Body of pancreas (tissue), 4 donors: Measurements from ENCODE around the gene ALAS2. TPM values are rescaled to one million over a fixed set of nuclear protein-coding genes. Genes with fewer than 3 reads are reported as not detected.

Experiments
- ATAC-seq: fragments of 150-250 bp; one replicate; pipeline ENCODE4 v1.9.1; 2016
- DNase-seq, 4 donors: peaks; one replicate each; pipeline ENCODE4 v3.0.0-alpha.2; 2019
- H3K27ac ChIP-seq, 4 donors: fragments of 200-600 bp; sonication (generic); 1 replicate in 3 of 4; 2 replicates in 1 of 4; pipeline versions ENCODE4 v1.5.1 to v1.6.1; 2016 to 2019; ENCODE audit warnings: mild to moderate bottlenecking in 1 of 4, mixed read lengths in 1 of 4, moderate library complexity in 1 of 4
- H3K27me3 ChIP-seq, 2 donors: fragments of 200-600 bp; sonication (generic); one replicate each; pipeline ENCODE4 v1.6.0; 2016; ENCODE audit warnings: mild to moderate bottlenecking in 1 of 2
- H3K36me3 ChIP-seq, 2 donors: fragments of 200-600 bp; sonication (generic); replicated peaks in 1 of 2; 2 replicates each; pipeline ENCODE4 v1.5.1; 2016; ENCODE audit warnings: low read depth in 2 of 2; ENCODE audit not compliant: insufficient read depth in 1 of 2
- H3K4me1 ChIP-seq: fragments of 200-600 bp; sonication (generic); one replicate; pipeline ENCODE4 v1.6.0; 2016
- H3K4me3 ChIP-seq, 2 donors: fragments of 200-600 bp; sonication (generic); 1 replicate in 1 of 2; 2 replicates in 1 of 2; pipeline ENCODE4 v1.5.1; 2016 to 2019
- H3K9me3 ChIP-seq, 3 donors: fragments of 200-600 bp; sonication (generic); 1 replicate in 2 of 3; 2 replicates in 1 of 3; pipeline ENCODE4 v1.5.1; 2016
- POLR2A ChIP-seq, 3 donors: fragments of 450-650 bp; IDR thresholded peaks; one replicate each; pipeline ENCODE4 v1.6.1; 2016; ENCODE audit warnings: antibody characterized with exemption in 3 of 3, mild to moderate bottlenecking in 2 of 3
- WGBS, 2 donors: methylation state at CpG; one replicate each; pipeline ENCODE4 v1.1.5; 2017; 5-methylcytosine and 5-hydroxymethylcytosine counted together
- intact Hi-C: fragments of 100-400 bp; cut with DNase I; formaldehyde crosslinking; loops from one replicate; pipeline ENCODE4 v1.15.1; 2023
- total RNA-seq, 2 donors: library from RNA; depleted of rRNA; stranded (reverse); fragments of >200 nt; gene quantifications; one replicate each; pipeline ENCODE4 v1.1.0, GENCODE V29; 2016
- TF ChIP-seq, protein P1 (sequence below), 7 experiments: fragments of 450-650 bp in 4 of 7; fragments of 200-600 bp in 3 of 7; sonication (generic) in 3 of 7; IDR thresholded peaks; one replicate each; pipeline ENCODE4 v1.5.1; 2016 to 2019; ENCODE audit warnings: antibody characterized with exemption in 7 of 7

ALAS2 gene
- total RNA-seq, 2 donors from 2014 or later: not detected

DNA sequence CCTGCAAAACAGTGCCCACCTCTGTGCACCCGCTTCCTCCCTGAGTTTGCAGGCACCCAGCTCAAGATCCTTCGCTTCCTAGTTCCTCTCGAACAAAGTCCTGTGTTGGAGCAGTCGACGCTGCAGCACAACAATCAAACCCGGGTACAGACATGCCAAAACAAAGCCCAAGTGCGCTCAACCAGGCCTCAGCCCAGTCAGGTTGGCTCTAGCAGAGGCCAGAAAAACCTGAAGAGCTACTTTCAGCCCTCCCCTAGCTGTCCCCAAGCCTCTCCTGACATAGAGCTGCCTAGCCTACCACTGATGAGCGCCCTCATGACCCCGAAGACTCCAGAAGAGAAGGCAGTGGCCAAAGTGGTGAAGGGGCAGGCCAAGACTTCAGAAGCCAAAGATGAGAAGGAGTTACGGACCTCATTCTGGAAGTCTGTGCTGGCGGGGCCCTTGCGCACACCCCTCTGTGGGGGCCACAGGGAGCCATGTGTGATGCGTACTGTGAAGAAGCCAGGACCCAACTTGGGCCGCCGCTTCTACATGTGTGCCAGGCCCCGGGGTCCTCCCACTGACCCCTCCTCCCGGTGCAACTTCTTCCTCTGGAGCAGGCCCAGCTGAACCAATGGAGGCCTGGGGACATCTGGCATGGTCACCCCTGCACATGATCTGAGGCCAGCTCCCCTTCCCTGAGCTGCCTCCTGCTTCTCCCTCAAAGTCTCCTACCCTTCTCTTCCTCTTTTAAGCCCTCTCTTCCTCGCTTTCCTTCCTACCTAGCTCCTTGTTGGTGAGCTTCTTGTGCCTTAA, 23.8 kb downstream of the ALAS2 start:
- intact Hi-C loops: no loop called here
- ATAC-seq: no peak
- Histone ChIP-seq H3K4me3 (no peak overlapping the region), H3K27ac (peak overlapping the region; percentile 30 to 73 (median 58)), H3K4me1 (peaks cover 10% of the 10 kb centered on the region), H3K36me3 (no peaks in the 10 kb centered on the region), H3K9me3 (no peaks in the 10 kb centered on the region), H3K27me3 (no peaks in the 10 kb centered on the region)
- no peak for DNase-seq
- TF ChIP-seq, protein P1, sequence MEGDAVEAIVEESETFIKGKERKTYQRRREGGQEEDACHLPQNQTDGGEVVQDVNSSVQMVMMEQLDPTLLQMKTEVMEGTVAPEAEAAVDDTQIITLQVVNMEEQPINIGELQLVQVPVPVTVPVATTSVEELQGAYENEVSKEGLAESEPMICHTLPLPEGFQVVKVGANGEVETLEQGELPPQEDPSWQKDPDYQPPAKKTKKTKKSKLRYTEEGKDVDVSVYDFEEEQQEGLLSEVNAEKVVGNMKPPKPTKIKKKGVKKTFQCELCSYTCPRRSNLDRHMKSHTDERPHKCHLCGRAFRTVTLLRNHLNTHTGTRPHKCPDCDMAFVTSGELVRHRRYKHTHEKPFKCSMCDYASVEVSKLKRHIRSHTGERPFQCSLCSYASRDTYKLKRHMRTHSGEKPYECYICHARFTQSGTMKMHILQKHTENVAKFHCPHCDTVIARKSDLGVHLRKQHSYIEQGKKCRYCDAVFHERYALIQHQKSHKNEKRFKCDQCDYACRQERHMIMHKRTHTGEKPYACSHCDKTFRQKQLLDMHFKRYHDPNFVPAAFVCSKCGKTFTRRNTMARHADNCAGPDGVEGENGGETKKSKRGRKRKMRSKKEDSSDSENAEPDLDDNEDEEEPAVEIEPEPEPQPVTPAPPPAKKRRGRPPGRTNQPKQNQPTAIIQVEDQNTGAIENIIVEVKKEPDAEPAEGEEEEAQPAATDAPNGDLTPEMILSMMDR (IDR thresholded peaks at IDR 0.05): no peak
- no peak for TF ChIP-seq POLR2A (IDR thresholded peaks at IDR 0.05)
- WGBS, 2 donors: 95 to 96% methylated on average over 2 to 9 of the region's 18 CpGs

DNA sequence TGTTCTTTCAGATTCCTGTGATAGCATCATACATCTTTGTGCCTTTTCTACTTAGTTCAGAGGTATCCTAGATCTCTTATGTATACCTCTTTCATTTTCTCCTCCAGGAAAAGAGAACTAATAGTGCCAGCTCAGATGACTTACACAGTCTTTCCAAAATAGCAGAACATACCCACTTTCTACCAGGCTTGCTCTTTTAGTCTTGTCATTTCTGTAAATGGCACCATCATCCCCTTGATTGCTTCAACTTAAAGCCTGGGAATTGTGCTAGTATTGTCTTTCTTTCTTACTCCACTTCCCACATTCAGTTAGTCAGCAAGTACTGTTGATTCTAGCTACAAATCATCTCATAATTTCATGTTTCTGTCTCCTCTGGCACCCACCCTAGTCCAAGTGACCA, 25.5 kb downstream of the ALAS2 start:
- no peak for ATAC-seq
- no peak overlapping the region for H3K27ac ChIP-seq
- DNase-seq: no peak
- no peak overlapping the region for H3K4me3 ChIP-seq
- TF ChIP-seq POLR2A (IDR thresholded peaks at IDR 0.05): no peak
- TF ChIP-seq, protein P1 (IDR thresholded peaks at IDR 0.05): no peak
- no peaks in the 10 kb centered on the region for H3K9me3 ChIP-seq
- H3K36me3 ChIP-seq: no peaks in the 10 kb centered on the region
- intact Hi-C loops: no loop called here
- H3K4me1 ChIP-seq: peaks cover 21% of the 10 kb centered on the region
- H3K27me3 ChIP-seq: no peaks in the 10 kb centered on the region

DNA sequence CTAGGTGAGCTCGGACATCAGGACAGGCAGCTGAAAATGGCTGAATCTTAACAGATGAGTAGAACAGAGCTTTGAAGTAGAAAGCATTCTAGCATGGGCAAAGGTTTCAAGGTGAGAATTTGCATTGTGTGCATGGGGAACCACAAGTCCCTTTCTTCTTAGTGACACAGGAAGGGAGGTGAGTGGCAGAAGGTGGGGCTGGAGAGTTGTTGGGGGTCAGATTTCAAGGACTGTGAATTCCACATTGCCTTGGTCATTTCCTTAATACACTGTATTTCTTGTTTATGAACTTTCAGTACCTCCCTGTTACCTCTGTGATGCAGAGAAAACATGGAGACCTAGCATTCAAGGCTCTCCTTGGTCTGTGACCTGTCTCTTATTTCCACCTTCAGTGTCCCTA, 26.5 kb downstream of the ALAS2 start:
- no peaks in the 10 kb centered on the region for H3K27me3 ChIP-seq
- 80 to 100% methylated on average over 1 of the region's 1 CpG for WGBS, 2 donors
- intact Hi-C loops: no loop called here

DNA sequence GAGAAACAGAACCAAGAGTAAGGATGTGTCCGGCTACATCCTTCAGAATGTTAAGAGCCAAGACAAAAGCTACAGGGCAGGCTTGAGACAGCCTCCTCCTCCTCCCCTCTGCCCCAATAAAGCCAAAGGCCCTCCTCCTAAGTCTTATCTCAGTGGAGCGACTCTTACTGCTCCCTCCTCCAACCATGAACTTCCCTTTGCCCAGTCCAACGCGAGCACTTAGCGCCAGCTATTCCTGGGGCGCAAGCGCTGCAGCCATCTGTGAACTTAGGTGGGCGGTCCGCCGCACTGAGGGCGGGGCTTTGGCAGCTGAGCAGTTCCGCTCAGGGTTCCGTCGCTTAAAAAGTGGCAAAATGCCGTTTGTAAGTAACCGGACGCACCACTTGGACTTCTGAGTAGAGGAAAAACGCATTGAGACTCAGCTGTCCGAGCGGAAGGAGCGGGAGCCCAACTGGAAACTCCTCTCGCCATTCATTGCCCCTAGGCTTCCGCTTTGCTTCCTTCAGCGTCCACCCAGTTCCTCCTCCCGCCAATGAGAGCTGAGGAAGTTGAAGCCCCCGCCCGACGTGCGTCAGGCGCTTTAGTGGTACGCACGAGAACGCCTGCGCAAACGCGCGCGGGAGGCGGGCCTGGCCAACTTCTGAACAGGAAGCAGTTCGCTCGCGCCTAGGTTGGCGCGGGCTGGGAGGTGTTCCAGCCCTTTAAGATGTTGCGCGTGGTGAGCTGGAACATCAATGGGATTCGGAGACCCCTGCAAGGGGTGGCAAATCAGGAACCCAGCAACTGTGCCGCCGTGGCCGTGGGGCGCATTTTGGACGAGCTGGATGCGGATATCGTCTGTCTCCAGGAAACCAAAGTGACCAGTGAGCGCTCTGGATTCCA, 30.8 kb downstream of the ALAS2 start, which contains the start of gene APEX2:
Gene APEX2, plus strand, starts transcription at position 647 of the 882 bp plus-strand sequence. Its CDS starts 60 bp downstream, at position 707.
- no peaks in the 10 kb centered on the region for H3K36me3 ChIP-seq
- TF ChIP-seq, protein P1 (IDR thresholded peaks at IDR 0.05): no peak
- TF ChIP-seq POLR2A (IDR thresholded peaks at IDR 0.05): peak; percentile 39 to 80 (median 75)
- ATAC-seq (peak; percentile 94), DNase-seq (peak; percentile 89 to 94 (median 91))
- WGBS, 2 donors: 0 to 8% methylated on average over 2 to 42 of the region's 55 CpGs
- peak within 1 kb of the TSS; percentile 10 to 22 for H3K4me3 ChIP-seq
- H3K9me3 ChIP-seq: no peaks in the 10 kb centered on the region
- H3K27ac ChIP-seq: peak within 1 kb of the TSS; percentile 52 to 95 (median 74)
- H3K27me3 ChIP-seq: no peaks in the 10 kb centered on the region
- intact Hi-C loops: no loop called here
- peaks cover 34% of the 10 kb centered on the region for H3K4me1 ChIP-seq

More for the DNA sequence above, 26.5 kb downstream of the ALAS2 start:
- H3K9me3 ChIP-seq: no peaks in the 10 kb centered on the region
- no peak for TF ChIP-seq POLR2A (IDR thresholded peaks at IDR 0.05)
- peaks cover 23% of the 10 kb centered on the region for H3K4me1 ChIP-seq
- no peak overlapping the region for H3K27ac ChIP-seq
- H3K4me3 ChIP-seq: no peak overlapping the region
- ATAC-seq (no peak), DNase-seq (no peak)
- H3K36me3 ChIP-seq: no peaks in the 10 kb centered on the region

DNA sequence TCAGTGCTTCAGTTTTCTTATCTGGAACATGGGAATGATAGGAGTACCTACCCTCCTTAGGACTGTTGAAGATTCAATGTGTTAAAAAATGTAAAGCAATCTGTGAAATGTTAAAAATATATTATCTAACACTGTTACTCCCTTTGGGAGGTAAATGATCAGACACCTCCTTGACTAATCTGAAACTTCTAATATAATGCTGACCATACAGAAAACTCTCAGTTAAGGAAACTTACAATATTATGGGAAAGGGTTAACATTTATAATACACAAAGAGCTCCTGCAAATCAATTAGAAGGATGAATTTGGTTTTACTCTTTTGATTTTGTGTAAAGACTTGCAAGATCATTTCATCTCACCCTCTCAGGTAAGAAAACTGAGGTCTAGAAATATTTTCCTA, 35.2 kb downstream of the ALAS2 start:
- Histone ChIP-seq H3K27ac (peak overlapping the region in 2 of 4 donors; percentile 36 to 49), H3K4me3 (no peak overlapping the region), H3K9me3 (no peaks in the 10 kb centered on the region), H3K27me3 (no peaks in the 10 kb centered on the region), H3K36me3 (no peaks in the 10 kb centered on the region), H3K4me1 (peaks cover 23% of the 10 kb centered on the region)
- DNase-seq (no peak), ATAC-seq (no peak)
- intact Hi-C loops: no loop called here
- TF ChIP-seq POLR2A (IDR thresholded peaks at IDR 0.05): no peak
